GM19397 (cell line): Measurements from ENCODE around the gene ZNF197.
"Not testable (repeated sequence)": the region's sequence is repeated elsewhere in the genome, so short reads cannot be mapped to it uniquely, and the experiment has no call there.

Experiments used
- ATAC-seq: cut with Tn5 transposase; IDR thresholded peaks from one replicate; pipeline ENCODE4 v1.9.1; 2021; ENCODE audit warnings: mild to moderate bottlenecking, moderate library complexity; ENCODE audit not compliant: unreplicated experiment

ZNF197 gene

DNA sequence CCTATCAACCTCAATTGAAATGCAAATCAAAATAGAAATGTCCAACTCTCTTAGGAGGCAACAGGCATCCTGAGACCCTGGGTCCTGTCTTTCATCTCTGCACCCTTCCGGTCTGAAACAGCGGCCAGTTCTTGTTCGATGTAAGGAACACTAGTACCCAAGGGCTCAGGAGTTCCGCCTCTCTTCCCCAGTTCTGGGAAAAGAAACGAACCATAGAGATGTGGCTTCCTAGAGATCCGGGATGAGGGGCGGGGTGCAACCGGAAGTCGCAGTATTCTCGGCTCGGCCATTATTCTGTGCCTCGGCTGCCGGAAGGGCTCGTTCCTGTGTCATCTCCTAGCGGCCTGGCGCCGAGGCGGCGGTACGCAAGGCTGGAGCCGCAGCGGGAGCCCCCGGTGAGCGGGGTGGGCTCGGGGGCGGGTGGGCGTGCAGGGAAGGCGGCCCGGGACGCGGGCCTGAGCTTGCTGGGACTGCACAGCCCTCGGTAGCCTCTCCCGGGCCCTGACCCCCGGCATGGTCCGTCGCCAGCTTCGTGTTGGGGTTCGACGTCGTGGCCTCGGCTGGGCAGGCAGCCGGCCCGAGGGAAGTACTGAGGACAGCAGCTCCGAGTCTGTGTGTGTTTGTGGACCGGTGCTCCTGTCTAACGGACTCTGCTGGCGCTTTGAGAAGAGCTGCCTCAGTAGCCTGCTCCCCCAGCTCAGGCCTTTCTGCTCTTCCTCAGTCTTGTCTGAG, at the start of gene ZNF197:
Gene ZNF197, plus strand, starts transcription at position 288 of the 732 bp plus-strand sequence. CDS start 4,119 bp downstream, outside the sequence.
- ATAC-seq, result peak; percentile 93

DNA sequence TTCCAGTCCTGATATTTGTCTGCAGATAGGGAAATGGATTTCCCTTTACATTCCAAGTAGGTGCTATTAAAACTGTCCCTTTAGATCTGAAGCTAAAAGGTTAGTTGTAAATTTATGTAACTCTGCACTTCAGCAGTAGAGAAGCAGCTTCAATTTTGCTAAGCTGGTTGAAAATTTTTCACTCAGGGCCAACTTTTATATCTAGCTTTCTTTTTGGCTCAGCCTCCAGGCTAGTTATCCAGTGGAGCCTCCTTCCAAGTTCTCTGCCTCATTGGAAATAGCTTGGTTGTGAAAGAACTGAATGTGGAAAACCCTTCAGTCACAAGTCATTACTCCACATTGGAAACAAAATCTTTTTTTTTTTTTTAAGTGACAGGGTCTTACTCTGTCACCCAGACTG, 48.2 kb upstream of the ZNF197 start:
- no peak for ATAC-seq

DNA sequence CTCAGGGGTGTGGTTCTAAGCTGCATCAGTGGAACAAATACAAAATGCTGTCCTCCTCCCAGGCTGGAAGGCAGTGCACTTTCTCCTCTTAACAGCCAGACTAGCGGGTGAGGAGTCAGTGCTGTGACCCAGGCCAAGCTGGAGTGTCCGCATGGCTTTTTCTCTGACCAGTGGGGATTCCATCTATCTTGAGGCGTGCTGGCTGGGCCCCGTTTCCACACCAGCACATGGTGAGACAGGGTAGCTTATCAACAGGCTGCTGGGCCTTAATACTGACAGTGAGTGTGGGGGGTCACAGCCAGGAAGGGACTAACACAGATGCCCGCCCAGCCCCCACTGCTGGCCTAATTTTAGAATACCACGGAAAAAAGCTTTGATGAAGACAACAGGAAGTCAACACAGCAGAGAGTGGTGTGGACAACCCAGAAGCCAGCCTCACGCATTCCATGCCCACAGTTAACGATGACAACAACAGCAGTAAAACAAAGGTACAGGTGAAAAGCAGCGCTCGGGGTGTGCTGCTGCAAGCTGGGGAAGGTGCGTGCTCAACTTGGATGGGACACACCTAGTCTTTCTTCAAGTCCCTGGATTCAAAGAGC, 47.4 kb upstream of the ZNF197 start:
- not testable (repeated sequence) for ATAC-seq

DNA sequence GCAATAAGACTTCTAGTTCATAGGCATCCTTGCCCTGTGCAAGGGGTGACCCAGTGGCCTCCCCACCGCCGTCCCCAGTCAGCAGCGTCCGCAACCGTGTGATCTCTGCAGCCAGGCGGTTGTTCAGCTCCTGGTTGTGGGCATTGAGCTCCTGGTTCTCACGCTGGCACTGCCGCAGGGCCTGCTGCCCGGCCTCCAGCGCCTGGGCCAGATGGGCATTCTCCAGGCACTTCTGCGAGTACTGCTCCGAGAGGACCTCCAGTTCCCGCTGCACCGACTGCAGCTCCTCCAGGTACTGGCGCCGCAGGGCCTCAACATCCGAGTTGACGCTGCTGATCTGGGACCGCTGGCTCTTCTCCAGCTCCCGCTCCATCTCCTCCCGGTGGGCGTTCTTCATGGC, 46.5 kb upstream of the ZNF197 start:
- not testable (repeated sequence) for ATAC-seq

DNA sequence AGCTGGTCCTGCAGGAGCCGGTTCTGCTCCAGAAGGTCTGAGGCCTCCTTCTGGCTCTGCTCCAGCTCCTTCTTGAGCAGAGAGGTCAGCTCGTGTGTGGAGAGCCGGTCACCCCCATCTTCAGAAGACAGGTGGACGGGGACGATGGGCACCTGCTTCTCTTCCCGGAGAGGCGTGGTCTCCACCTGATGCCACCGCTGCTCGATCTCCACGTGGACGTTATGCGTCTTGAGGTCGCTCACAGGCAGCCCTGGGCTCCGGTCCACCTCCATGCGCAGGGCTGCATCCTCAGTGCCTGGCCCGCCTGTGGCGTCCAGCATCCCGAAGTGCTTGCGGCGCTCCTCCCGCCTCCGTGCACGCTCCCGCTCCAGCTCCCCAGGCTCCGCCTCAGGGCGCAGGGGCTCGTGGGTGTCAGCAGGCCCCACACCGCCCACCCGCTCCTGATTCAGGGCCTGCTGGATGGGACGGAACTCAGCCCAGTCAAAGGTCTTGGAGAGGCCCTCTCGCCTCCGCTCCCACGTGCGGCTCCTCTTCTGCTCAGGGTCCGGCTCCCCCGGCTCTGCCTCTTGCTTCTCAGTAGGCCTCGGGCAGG, 45.8 kb upstream of the ZNF197 start:
- ATAC-seq, result not testable (repeated sequence)

DNA sequence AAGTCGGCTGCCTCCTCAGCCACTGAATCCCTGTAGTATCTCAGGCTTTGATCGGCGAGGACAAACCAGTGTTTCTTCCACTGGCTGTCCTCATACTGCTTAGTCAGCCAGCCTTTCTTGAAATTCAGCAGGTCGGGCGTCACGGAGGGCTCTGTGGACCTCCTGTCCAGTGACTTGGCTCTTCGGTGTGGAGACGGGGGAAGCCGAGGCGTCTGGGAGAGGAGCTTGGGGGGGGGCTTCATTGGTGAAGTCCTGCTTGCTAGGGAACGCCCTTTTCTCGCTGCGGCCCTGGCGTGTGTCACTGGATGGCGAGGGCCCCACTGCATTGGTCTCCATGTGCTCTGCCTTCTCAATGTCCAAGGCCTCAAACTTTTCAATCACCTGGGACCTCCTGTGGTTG, 45.1 kb upstream of the ZNF197 start:
- not testable (repeated sequence) for ATAC-seq

DNA sequence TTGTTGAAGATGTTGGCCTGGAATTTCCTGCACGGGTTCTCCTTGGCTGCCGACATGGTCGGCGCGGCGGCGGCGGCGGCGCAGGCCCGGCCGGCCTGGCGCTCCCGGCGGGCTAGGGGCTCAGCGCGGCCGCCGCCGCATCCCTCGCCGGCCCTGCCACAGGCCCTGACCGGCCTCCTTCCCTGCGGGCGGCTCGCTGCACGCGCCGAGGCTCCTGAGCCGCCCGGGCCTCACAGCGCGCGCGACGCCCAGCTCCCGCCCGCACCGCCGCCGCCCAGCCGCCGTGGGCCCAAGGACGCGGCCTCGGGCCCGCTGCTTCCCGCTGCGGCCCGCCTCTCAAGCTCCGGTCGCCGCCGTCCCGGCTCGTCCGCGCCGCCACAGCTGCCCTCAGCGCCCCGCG, 43.9 kb upstream of the ZNF197 start:
- ATAC-seq, result not testable (repeated sequence)

DNA sequence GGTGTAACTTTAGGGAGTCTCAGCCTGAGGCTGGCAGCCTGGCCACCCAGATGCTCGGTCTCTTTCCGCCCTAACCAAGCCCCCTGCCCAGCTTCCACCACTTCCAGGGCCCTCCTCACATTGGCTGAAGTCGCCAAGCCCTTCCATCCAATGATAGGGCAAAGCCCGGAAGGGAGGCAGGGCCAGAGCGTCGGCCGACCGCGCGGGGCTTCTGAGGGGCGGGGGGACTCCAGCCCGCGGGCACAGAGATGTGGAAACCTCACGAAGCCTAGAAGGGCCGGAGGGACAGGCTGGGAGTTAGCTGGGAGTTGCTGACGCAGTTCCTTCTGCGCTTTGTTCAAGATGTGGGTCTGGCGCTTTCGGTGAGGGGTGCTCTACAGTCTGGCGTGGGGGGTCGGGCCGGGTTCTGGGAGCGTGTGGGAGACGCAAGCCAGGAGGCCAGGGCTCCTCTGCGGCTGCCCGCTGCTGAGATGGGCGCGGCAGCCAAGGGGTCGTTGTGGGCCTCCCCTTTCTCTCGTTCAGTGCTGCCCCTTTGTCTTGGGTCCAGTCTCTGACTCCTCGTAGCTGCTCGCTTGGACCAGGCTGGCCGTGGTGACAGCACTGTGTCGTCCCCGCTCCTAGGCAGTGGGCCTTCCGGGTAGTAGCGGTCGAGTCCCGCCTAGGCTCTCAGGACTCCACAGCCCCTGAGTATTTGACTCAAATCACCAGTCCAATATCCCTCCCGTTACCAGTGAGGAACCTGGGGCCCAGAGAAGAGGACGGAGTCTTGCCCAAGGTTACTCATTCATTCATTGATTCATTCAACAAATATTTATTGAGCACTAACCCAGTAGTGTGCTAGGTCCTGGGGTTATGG, 40.0 kb upstream of the ZNF197 start, which contains the start of gene ZNF660:
Gene ZNF660, plus strand, starts transcription at position 319 of the 856 bp plus-strand sequence. CDS start 9,230 bp downstream, outside the sequence.
- peak; percentile 62 for ATAC-seq

DNA sequence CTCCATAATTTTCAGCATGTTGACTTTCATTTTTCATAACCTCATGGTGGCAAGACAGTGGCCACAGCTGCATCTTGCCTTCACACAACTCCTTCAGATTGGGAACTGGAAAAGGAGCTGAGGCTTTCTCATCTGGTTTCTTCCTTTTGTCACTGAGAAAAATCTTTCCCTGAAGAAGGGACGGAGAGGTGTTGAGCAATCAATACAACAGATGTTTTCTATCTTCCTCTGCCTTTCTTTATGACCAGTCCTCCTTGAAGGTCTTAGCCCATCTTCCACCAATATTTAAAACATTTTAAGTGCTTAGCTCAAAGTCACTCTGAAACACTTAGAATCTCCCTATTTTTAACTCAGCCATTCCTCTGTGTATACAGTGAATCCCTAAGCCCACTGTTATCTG, 28.2 kb upstream of the ZNF197 start:
- no peak for ATAC-seq

DNA sequence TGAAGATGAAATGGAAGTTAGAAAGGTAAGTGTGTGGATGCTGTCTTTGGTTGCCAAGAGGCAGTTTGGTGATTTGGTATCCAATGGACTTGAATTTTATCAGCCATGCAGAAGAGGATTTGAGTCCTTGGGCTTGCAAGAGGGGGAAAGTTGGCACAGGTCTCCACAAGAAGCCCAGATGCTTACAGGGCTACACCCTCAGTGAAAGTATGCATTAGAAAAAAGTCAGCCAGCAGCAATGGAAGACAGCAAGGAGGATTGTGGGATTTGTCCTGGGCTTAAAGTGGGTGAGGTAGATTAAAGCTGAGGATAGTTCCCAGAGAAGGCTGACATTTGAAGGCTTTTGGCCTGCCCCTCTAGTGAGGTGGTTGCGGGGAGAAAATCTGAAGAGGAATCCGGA, 23.1 kb upstream of the ZNF197 start:
- ATAC-seq, result no peak

DNA sequence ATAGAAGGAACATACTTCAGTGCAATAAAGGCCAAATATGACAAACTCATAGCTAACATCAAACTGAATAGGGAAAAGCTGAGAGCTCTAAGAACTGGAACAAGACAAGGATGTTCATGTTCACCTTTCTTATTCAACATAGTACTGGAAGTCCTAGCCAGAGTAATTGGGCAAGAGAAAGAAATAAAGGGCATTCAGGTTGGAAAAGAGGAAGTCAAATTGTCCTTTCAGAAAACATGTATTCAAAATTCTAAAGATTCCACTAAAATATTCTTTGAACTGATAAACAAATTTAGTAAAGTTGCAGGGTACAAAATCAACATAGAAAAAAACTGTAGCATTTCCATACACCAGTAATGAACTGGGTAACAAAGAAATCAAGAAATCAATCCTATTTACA, 12.2 kb upstream of the ZNF197 start:
- ATAC-seq, result no peak

DNA sequence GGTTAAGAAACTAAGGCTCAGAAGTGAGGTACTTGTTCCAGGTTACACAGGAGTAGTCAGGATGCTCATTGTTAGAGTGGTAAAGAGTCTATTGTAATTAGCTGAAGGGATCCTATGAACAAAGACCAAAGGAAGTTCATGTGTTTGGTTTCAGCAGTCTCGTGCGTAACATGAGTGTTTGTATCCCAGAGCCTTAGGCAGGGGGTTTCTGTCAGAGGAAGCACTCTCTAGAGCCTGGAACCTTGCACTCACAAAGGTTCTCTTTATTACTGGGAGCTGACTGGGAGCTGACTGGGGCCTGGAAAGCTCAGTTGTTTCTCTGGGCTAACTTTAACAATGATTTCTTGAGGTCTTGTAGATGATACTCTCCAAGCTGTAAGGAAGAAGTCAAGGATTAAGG, 3.9 kb downstream of the ZNF197 start:
- no peak for ATAC-seq

DNA sequence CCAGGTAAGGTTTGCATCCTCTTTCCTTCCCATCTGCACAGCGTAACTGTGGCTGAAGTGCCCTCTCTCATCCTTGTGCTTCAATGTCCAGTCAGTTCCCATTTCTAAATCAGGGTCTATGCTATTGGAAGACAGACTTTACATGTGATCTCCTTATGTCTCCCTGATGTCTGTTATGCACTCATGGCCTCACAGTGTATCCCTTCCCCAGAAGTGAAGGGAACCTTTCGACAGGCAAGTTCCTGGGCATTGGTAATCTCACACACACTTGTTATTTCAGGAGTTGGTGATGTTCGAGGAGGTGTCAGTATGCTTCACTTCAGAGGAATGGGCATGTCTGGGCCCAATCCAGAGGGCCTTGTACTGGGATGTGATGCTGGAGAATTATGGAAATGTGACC, 7.4 kb downstream of the ZNF197 start:
- no peak for ATAC-seq

DNA sequence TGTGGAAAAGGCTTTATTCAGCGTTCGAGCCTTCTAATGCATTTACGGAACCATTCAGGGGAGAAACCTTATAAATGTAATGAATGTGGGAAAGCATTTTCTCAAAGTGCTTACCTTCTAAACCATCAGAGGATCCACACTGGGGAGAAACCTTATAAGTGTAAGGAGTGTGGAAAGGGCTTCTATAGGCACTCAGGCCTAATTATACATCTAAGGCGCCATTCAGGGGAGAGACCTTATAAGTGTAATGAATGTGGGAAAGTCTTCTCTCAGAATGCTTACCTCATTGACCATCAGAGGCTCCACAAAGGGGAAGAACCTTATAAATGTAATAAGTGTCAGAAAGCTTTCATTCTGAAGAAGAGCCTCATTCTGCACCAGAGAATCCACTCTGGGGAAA, 17.5 kb downstream of the ZNF197 start:
- no peak for ATAC-seq

DNA sequence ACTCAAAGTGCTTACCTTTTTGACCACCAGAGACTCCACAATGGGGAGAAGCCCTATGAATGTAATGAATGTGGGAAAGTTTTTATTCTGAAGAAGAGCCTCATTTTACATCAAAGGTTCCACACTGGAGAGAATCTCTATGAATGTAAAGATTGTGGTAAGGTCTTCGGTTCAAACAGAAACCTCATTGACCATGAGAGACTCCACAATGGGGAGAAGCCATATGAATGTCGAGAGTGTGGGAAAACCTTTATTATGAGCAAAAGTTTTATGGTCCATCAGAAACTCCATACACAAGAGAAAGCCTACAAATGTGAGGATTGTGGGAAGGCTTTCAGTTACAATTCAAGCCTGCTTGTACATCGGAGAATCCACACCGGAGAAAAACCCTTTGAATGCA, 18.2 kb downstream of the ZNF197 start:
- ATAC-seq, result no peak

DNA sequence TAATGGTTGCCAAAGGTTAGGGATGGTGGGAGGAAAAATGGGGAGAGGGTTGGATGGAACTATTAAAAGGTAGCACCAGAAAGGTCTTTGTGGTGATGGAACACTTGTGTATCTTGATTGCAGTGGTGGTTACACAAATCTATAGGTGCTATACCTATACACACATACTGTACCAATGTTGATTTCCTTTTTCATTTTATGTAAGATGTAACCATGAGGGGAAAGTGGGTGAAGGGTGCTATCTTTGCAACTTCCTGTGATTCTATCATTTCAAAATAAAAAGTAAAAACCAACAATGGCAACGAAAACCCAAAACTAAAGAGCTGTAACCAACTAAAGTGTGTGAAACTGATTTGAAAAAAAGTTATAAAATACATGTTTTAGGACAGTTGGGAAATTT, 22.9 kb downstream of the ZNF197 start:
- ATAC-seq, result no peak

DNA sequence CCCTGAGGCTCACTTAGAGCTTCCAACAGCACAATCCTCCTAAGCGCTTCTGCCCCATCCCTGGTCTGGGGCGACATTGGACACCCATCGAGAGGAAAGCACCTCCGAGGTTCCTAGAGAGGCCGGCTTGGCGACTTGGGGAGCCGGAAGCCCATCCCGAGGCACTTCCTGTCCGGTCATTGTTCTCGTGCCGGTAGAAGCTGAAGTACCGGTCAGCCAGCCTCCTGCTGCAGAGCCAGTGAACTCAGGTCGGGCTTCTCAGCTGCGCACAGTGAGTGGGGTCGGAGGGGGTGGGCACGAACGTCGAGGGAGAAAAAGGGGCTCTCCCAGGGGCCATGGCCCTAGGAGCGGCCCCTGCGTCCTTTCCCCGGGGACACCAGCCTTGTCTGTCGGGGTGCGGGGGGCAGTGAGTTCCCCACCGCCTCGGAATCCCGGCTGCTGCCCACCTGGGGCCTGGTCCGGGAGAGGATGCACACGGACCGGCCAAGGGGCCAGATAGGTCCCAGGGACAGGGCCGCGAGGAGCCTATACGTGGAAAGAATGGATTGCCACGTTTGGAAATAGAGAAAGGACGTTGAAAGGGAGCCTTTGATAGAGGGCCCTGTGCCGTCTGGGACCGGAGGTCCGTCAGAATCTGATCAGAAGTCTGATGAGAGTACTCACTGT, 23.9 kb downstream of the ZNF197 start, which contains the start of gene ZNF35:
Gene ZNF35, plus strand, starts transcription at position 169 of the 666 bp plus-strand sequence. CDS start 2,336 bp downstream, outside the sequence.
- ATAC-seq, result peak; percentile 92

DNA sequence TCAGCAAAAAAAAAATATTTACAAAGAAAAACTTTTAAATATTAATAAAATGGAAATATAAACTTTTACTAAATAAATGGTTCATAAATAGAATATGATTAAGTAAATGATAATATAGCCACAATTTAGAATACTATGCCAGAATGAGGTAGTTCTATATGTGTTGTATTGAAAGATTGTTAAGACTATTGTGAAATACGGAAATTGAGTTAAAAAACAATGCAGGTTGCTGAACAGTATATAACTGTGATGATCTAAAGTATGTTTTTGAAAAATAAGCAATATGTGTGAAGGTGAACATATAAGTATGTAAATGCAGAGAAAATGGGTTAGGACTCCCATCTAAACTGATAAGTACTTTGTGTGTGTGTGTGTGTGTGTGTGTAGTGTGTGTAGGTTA, 24.9 kb downstream of the ZNF197 start:
- no peak for ATAC-seq

DNA sequence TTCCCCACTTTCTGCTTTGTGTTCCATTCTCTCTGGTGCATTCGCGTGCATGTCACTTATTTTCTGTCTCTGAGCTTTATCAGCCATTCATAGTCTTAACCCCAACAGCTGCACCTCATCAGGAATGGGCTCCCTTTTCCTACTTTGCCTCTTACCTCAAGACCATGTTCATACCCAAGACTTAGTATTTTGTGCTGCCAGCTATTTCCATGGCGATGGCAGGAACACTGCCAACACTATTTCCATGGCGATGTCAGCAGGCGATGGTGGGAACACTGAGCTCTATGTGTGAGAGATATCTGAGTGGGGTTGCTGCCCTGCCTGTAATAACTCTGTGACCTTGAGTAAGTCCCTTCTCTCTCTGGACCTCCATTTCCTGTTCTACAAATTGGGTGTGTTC, 29.2 kb downstream of the ZNF197 start:
- ATAC-seq, result no peak

DNA sequence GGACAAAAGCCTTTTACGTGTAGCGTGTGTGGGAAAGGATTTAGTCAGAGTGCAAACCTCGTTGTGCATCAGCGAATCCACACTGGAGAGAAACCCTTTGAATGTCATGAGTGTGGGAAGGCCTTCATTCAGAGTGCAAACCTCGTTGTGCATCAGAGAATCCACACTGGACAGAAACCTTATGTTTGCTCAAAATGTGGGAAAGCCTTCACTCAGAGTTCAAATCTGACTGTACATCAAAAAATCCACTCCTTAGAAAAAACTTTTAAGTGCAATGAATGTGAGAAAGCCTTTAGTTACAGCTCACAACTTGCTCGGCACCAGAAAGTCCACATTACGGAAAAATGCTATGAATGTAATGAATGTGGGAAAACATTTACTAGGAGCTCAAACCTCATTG, 34.2 kb downstream of the ZNF197 start:
- no peak for ATAC-seq

DNA sequence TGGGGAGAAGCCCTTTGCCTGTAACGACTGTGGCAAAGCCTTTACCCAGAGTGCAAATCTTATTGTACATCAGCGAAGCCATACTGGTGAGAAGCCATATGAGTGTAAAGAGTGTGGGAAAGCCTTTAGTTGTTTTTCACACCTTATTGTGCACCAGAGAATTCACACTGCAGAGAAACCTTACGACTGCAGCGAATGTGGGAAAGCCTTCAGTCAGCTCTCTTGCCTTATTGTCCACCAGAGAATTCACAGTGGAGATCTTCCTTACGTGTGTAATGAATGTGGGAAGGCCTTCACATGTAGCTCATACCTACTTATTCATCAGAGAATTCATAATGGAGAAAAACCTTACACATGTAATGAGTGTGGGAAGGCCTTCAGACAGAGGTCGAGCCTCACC, 34.6 kb downstream of the ZNF197 start:
- ATAC-seq, result no peak
